AG09319 (cell line): ENCODE results near the gene GDF15.

ENCODE experiments used
- DNase-seq: peaks from one replicate; pipeline ENCODE4 v3.0.0-alpha.2; 2010; ENCODE audit warnings: low read depth; ENCODE audit errors: extremely low read depth
- TF ChIP-seq, protein P1 (sequence below): IDR thresholded peaks from 2 replicates; pipeline ENCODE4 v1.5.1; 2011; ENCODE audit warnings: low read depth, mild to moderate bottlenecking, inconsistent platforms, low read length, moderate library complexity

Gene GDF15

DNA sequence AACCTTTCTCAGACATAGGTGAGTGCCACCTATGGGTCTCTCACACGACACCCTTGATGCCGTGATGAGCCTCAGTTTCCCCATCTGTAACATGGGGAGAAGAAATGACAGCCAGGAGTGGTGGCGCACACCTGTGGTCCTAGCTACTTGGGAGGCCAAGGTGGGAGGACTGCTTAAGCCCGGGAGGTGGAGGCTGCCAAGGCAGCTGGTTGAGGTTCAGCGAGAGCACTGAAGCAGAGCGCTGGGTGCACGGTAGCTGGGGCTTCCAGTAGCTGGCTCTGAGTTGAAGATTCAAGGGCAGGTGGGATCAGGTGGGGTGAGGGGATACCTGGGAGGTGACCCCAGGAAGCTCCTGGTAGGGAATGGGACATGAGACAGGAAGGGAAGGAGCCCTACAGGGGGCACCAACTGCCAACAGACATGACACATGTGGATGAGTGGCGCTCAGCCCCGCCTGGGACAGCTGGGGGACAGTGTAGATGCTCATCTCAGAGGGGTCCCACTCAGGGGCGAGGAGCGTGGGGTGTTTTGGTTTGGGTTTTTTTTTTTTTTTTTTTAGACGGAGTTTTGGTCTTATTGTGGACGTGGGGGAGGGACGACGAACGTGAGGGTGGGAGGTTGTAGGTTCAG is 26.8 kb downstream of the GDF15 start:
- no peak for DNase-seq
- TF ChIP-seq, protein P1, sequence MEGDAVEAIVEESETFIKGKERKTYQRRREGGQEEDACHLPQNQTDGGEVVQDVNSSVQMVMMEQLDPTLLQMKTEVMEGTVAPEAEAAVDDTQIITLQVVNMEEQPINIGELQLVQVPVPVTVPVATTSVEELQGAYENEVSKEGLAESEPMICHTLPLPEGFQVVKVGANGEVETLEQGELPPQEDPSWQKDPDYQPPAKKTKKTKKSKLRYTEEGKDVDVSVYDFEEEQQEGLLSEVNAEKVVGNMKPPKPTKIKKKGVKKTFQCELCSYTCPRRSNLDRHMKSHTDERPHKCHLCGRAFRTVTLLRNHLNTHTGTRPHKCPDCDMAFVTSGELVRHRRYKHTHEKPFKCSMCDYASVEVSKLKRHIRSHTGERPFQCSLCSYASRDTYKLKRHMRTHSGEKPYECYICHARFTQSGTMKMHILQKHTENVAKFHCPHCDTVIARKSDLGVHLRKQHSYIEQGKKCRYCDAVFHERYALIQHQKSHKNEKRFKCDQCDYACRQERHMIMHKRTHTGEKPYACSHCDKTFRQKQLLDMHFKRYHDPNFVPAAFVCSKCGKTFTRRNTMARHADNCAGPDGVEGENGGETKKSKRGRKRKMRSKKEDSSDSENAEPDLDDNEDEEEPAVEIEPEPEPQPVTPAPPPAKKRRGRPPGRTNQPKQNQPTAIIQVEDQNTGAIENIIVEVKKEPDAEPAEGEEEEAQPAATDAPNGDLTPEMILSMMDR, result no peak

DNA sequence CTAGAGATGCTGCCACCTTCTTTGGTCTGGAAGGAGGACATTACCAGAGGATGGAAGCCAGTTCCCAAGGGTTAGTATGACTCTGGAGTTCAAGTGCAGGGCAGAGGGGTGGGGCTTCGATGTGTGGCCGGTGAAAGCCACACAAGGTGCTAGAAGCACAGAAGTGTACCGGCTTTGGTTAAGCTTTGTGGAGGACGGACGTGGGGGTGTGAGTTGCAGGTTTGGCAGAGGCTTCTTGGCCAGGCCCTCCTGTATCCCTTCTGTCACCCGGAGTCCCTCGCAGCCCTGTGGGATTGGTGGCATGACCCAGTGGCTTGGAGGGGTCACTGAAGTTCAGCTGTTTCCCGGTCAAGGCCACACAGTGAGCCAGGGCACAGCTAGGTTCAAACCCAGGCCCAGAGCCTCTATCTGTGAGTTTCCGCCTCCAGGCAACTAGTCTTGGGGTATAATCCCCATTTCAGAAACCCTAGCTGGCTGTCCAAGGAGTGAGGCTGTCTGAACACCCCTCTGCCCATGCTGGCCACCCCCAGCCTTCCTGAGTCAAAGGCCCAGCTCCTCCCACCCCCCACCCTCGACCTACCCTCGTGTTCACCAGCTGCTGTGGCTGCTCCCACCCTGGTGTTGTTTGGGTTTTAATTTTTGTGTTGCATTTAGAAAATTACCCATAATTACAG is 28.7 kb downstream of the GDF15 start:
- no peak for DNase-seq
- TF ChIP-seq, protein P1, result no peak

DNA sequence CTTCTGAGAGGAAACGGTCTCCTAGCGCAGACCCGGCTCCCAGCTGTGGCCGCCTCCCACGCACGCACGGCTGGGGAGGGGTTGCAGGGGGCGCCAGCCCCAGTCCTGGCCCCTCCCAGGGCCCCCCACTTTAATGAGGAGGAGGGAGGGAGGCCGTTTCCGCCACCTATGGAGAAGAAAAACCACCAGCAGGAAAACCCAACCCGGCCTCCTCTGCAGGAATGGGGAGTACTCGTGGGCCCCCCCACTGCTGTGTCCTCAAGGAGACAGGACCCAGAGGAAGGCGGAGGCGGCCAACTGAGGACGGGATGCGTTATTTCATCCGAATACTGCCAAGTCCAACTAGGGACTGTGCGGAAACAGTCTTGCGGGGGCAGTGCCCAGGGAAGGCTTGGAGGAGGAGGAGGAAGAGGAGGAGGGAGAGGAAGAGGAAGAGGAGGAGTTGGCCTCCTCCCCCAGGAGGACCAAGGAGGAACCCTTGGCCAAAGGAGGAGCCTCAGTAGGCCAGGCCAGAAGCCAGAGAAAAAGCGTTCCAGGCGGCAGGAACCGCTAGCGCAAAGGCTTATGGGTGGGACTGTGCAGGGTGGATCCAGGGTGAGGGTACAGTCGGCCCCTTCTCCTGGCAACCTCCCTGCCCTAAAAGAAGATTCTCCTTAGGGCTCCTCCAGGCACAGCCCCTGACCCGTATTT is 29.4 kb downstream of the GDF15 start:
- DNase-seq, result peak; percentile 71
- TF ChIP-seq, protein P1, result no peak; the same call in 1 of the 2 replicates

DNA sequence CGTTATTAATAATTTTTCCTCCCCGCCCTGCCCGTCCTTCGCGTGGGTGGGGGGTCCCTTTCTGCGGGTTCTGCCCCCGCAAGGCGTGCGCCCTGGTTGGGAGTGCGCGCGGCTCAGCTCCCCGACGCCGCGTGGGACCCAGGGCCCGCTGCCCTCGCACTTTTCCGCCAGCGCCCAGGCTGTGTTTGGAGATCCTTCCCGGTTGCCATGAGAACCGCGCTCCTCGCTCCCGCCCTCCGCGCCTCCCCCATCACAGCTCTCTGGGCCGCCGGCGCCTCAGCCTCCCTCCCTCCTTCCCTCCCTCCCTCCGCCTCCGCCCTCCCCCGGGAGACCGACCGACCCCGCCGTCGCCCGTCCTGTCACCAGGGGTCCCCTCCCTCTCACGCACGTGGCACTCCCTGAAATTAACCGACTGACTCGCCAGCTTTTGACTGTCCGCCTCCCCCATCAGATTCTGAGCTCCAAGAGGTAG is 30.9 kb downstream of the GDF15 start:
- TF ChIP-seq, protein P1, result no peak
- peak; percentile 71 for DNase-seq

DNA sequence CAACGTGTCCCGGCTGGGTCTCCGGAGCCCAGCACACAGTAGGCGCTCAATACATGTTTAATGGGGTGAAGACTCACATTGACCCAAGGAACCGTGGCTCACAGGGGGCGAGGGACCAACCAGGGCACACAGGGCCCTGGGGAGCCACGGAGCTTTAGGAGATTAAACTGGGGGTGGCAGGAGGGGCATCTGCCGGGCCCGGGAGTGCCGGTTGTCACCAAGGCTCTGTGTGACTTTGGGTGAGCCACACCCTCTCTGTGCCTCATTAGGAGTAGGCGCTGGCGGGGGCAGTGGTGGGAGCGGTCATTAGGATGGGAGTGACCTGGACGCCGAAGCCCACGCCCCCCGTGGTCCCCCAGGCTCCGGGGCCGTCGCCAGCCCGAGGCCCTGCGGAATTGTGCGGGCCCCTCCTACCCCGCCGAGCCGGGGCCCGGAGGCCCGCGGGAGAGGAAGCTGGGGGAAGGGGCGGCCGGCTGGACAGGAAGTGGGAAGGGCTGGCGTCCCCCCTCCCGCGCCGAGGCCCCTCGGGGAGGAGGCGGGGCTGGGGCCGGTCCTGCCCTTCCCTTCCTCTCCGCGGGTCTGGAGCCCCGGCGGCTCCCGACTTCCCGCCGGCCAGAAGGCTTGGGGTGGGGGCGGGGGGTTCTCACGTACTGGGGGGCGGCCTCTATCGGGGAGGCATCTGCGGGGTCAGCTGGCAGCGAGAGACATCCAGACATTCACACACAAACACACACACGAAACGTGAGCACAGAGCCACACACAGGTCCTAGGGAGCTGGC is 31.5 kb downstream of the GDF15 start:
- no peak for DNase-seq
- TF ChIP-seq, protein P1, result no peak

DNA sequence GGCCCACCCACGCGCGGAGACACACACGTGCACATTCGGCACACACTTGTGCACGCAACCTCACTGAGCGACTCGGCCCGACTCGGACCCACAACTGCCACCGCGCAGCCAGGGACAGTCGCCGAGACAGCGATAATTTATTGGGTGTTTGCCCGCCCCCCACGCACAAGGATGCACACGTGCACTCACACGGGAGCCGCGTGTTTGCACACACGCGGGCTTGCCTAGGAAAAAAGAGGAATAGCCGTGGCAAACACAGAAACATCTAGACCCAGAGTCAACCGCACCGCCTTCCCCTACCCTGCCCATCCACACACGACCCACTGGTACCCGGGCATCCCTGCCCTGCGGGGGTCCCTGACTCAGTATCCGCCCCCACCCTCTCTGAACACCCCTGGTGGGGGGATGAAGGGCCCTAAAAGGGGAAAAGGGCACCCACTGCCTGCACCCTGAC is 32.1 kb downstream of the GDF15 start:
- TF ChIP-seq, protein P1, result no peak

More for the DNA sequence above, 32.1 kb downstream of the GDF15 start:
- DNase-seq, result no peak
